GM19397 (cell line): ENCODE measurements around the gene TAOK1.
"Not testable (repeated sequence)": the region's sequence is repeated elsewhere in the genome, so short reads cannot be mapped to it uniquely, and the experiment has no call there.

Experiments used
- ATAC-seq: cut with Tn5 transposase; IDR thresholded peaks from one replicate; pipeline ENCODE4 v1.9.1; 2021; ENCODE audit warnings: mild to moderate bottlenecking, moderate library complexity; ENCODE audit not compliant: unreplicated experiment

TAOK1 gene

GRCh38 chr17:29389982-29390850 is at the start of gene TAOK1:
TAOK1 (plus strand) TSS chr17:29390363; CDS start chr17:29451549, 61,186 bp downstream.
- ATAC-seq, result peak; percentile 80

- ATAC-seq, result no peak
These were observed 48.4 kb upstream of the TAOK1 start for GRCh38 chr17:29341726-29342125.

GRCh38 chr17:29342158-29342765 is 47.9 kb upstream of the TAOK1 start:
- no peak for ATAC-seq

DNA sequence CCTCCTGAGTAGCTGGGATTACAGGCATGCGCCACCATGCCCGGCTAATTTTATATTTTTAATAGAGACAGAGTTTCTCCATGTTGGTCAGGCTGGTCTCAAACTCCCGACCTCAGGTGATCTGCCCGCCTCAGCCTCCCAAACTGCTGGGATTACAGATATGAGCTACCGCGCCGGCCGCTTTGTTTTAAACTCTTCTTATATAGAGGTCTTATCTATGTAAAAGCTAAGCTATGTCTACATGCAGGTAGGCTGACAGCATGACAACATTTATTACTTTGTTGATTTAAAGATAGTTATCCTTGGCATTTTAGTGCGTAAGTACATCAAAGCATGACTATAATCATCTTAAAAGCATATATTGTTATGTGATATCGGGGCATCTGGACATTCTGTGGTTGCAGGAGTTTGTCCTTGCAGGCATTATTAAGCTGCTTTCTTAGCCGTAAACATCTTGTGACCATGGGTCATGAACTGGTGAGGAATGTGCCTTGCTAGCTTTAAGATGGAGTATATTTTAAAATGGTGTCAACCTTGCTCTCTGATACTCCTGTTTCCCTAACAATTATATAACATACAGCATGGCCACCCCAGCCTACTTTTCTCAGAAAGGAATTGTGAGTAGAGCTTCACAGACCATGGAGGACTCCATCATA is 45.8 kb upstream of the TAOK1 start:
- no peak for ATAC-seq

- no peak for ATAC-seq
These were observed 45.1 kb upstream of the TAOK1 start for GRCh38 chr17:29345066-29345465.

GRCh38 chr17:29345470-29345869 is 44.7 kb upstream of the TAOK1 start:
- ATAC-seq, result not testable (repeated sequence)

DNA sequence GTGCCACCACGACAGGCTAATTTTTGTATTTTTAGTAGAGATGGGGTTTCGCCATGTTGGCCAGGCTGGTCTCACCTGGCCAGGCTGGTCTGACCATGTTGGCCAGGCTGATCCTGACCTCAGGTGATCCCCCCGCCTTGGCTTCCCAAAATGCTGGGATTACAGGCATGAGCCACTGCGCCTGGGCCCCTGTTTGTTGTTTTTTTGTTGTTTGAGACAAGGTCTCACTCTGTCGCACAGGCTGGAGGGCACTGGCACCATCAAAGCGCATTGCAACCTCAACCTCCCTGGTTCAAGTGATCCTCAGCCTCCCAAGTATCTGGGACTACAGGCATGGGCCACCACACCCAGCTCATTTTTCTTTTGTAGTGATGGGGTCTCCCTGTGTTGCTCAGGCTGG is 43.7 kb upstream of the TAOK1 start:
- no peak for ATAC-seq

DNA sequence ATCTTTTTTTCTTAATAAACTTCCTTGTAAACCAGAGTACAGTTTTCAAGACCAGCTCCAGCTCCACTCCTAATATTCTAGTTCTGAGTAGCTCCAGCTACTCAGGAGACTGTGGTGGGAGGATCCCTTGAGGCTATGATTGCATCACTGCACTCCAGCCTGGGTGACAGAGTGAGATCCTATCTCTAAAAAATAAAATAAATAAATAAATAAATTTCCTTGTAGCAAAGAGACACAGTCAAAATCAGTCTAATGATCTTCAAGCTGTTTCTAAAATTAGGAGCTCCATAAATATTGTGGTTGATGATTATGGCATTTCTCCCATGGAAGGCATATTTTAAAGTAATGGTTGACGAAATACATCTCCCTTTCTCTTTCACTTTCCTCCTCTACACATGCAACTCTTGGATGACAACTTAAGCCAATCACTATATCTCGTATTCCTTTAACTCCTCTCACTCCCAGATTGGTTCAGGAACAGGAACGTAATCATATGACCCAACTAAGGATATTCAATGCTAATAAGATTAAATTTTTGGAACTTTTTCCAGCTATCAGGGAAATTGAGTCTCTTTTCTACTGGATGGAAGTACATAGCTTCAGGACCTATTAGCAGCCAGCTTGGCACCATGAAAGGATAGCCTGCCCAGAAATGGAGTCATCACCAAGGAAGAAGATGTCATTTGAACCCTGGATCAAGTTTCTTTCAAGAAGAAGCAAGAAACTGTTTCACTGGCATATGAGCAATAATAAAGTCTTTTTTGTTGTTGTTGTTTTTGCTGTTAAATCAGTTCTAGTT is 42.1 kb upstream of the TAOK1 start:
- no peak for ATAC-seq

GRCh38 chr17:29349409-29349808 is 40.8 kb upstream of the TAOK1 start:
- ATAC-seq, result no peak

GRCh38 chr17:29352146-29352545 is 38.0 kb upstream of the TAOK1 start:
- ATAC-seq, result no peak

DNA sequence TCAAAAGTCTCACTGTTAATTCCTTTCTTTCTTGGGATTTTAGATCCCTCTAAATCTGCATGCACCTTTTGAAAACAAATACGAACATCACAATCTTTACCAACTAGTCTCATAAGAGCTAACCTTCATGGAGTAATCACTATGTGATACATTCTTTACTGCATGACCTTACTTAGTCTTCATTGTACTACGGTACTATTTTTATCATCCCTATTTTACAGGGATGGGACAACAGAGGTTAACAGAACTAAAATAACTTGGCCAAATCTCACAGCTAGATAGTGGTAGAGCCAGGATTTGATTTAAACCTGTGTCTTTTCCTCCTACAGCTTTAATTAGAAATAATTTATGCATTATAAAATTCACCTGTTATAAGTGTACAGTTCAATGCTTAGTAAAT is 32.9 kb upstream of the TAOK1 start:
- no peak for ATAC-seq

DNA sequence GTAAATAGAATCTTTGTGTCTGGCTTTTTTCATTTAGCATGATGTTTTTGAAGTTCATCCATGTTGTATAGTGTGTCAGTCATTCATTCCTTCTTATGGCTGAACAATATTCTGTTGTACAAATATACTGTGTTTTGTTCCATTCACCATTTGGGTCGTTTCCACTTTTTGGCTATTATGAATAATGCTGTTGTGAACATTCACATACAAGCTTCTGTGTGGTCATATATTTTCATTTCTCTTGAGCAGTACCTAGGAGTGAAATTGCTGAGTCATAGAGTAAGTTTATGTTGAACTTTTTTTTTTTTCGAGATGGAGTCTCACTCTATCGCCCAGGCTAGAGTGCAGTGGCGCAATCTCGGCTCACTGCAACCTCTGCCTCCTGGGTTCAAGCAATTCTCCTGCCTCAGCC is 32.3 kb upstream of the TAOK1 start:
- no peak for ATAC-seq

- no peak for ATAC-seq
These were observed 31.7 kb upstream of the TAOK1 start for GRCh38 chr17:29358416-29358815.

- ATAC-seq, result no peak
These were observed 30.4 kb upstream of the TAOK1 start for GRCh38 chr17:29359777-29360176.

- no peak for ATAC-seq
These were observed 26.4 kb upstream of the TAOK1 start for GRCh38 chr17:29363716-29364115.

DNA sequence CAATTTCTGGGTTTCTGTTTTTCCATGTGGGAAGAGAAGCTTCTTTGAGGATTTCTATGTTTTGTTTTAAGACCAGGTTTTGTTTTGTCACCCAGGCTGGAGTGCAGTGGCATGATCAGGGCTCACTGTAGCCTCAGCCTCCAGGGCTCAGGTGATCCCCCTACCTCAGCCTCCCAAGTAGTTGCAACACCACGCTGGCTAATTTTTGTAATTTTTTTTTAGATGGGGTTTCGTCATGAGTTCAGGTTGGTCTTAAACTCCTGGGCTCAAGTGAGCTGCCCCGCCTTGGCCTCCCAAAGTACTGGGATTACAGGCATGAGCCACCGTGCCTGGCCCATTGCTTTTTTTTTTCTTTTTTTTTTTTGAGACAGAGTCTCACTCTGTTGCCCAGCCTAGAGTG is 25.5 kb upstream of the TAOK1 start:
- ATAC-seq, result no peak

DNA sequence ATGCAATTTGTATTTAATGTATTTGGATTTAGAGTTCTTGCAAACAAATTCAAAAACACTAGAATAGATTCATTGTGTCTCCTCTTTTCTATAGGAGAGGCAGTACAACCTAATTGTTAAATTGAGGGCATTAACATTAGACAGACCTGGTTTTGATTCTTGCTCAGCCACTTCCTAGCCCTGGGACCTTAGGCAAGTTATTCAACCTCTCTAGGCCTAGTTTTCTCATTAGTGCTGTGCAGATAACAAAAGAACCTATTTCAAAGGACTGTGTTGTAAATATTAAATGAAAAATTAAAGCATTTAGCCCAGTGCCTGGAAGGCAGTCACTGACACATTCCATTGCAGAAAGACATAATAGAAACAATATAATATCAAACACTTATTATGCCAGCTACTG is 22.0 kb upstream of the TAOK1 start:
- ATAC-seq, result no peak

- no peak for ATAC-seq
These were observed 21.2 kb upstream of the TAOK1 start for GRCh38 chr17:29368926-29369325.

- no peak for ATAC-seq
These were observed 20.1 kb upstream of the TAOK1 start for GRCh38 chr17:29369831-29370735.

DNA sequence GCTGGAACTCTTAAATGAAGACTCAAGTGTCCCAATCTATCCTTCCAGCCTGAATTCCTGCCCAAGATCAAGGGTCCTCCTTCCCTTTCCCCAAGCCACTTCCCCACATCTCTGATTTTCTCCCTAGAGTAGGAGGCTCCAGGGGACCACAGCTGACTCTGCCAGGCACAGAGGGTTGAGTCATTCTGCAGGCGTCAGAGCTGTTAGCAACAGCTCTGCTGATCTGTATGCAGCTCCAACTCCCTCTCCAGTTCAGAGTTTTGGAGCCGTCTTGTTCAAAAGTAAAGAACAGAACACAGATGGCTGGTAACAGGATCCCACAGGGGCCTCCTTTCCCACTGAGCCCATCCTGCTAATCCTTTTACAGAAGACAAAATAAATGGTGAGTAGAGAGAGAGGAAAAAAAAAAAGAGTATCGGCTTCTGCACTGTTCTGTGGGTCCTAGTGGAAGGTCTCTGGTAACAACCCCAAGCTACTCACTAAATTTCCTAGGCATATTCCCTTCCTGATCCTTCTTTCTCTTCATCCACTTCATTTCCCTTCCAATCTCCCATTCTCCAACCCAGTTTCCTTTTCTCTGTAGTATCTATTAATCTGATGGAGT is 13.4 kb upstream of the TAOK1 start:
- ATAC-seq, result no peak
